Tibial artery (tissue), 4 donors: Measurements from ENCODE around the gene CUZD1.

Experiments used
- DNase-seq, 2 donors: peaks; one replicate each; pipeline ENCODE4 v3.0.0-alpha.2; 2019
- H3K27ac ChIP-seq, 2 donors: fragments of 200-600 bp; sonication (generic) in 1 of 2; 1 replicate in 1 of 2; 2 replicates in 1 of 2; pipeline ENCODE4 v1.5.1; 2018 to 2019; ENCODE audit warnings: mild to moderate bottlenecking in 1 of 2
- H3K27me3 ChIP-seq, 2 donors: fragments of 200-600 bp; sonication (generic) in 1 of 2; one replicate each; pipeline versions ENCODE4 v1.5.1 to v1.6.0; 2016 to 2019
- H3K36me3 ChIP-seq, 3 donors: fragments of 200-600 bp; sonication (generic) in 2 of 3; one replicate each; pipeline ENCODE4 v1.5.1; 2016 to 2019; ENCODE audit warnings: mild to moderate bottlenecking in 2 of 3
- H3K4me1 ChIP-seq, 4 donors: fragments of 200-600 bp; sonication (generic) in 2 of 4; 1 replicate in 3 of 4; 2 replicates in 1 of 4; pipeline ENCODE4 v1.5.1; 2016 to 2019
- H3K4me3 ChIP-seq, 2 donors: fragments of 200-600 bp; sonication (generic) in 1 of 2; 1 replicate in 1 of 2; 2 replicates in 1 of 2; pipeline ENCODE4 v1.5.1; 2018 to 2019; ENCODE audit warnings: mild to moderate bottlenecking in 2 of 2
- H3K9me3 ChIP-seq, 3 donors: fragments of 200-600 bp; sonication (generic) in 1 of 3; one replicate each; pipeline ENCODE4 v1.5.1; 2016 to 2019
- CTCF ChIP-seq, 2 experiments: fragments of 200-600 bp in 1 of 2; fragments of 450-650 bp in 1 of 2; IDR thresholded peaks; one replicate each; pipeline ENCODE4 v1.5.1; 2017 to 2019; ENCODE audit warnings: antibody characterized with exemption in 2 of 2, mild to moderate bottlenecking in 1 of 2, moderate library complexity in 1 of 2
- intact Hi-C: fragments of 100-400 bp; cut with DNase I; formaldehyde crosslinking; loops from one replicate; pipeline ENCODE4 v1.15.0; 2023; ENCODE audit warnings: low total_unique reads

Gene CUZD1

GRCh38 chr10:122821808-122822207 is 23.8 kb downstream of the CUZD1 start:
- peaks cover 0 to 11% of the 10 kb centered on the region in 2 donors for H3K27me3 ChIP-seq
- no peak for DNase-seq
- TF ChIP-seq CTCF (IDR thresholded peaks at IDR 0.05), result no peak
- H3K36me3 ChIP-seq, result no peaks in the 10 kb centered on the region
- no peak overlapping the region for H3K4me3 ChIP-seq
- H3K27ac ChIP-seq, result no peak overlapping the region
- no peaks in the 10 kb centered on the region for H3K9me3 ChIP-seq
- intact Hi-C loops, result no loop called here
- no peaks in the 10 kb centered on the region for H3K4me1 ChIP-seq

GRCh38 chr10:122815458-122815857 is 30.2 kb downstream of the CUZD1 start:
- H3K9me3 ChIP-seq, result no peaks in the 10 kb centered on the region
- H3K4me3 ChIP-seq, result no peak overlapping the region
- intact Hi-C loops, result no loop called here
- no peak for DNase-seq
- H3K27ac ChIP-seq, result no peak overlapping the region
- H3K4me1 ChIP-seq, result no peaks in the 10 kb centered on the region
- no peak for TF ChIP-seq CTCF (IDR thresholded peaks at IDR 0.05)
- peaks cover 0 to 11% of the 10 kb centered on the region in 2 donors for H3K27me3 ChIP-seq
- H3K36me3 ChIP-seq, result no peaks in the 10 kb centered on the region

- intact Hi-C loops, result no loop called here
- no peak overlapping the region for H3K27ac ChIP-seq
- H3K4me1 ChIP-seq, result no peaks in the 10 kb centered on the region
- TF ChIP-seq CTCF (IDR thresholded peaks at IDR 0.05), result no peak
- no peak overlapping the region for H3K4me3 ChIP-seq
- no peak for DNase-seq
- no peaks in the 10 kb centered on the region for H3K9me3 ChIP-seq
- H3K36me3 ChIP-seq, result no peaks in the 10 kb centered on the region
- H3K27me3 ChIP-seq, result peaks cover 0 to 5% of the 10 kb centered on the region in 2 donors
These were observed 31.2 kb downstream of the CUZD1 start for GRCh38 chr10:122814493-122814892.

GRCh38 chr10:122812751-122813150 is 32.9 kb downstream of the CUZD1 start:
- Histone ChIP-seq H3K4me3 (no peak overlapping the region), H3K36me3 (no peaks in the 10 kb centered on the region), H3K27me3 (no peaks in the 10 kb centered on the region), H3K9me3 (no peaks in the 10 kb centered on the region), H3K27ac (no peak overlapping the region), H3K4me1 (no peaks in the 10 kb centered on the region)
- no peak for DNase-seq
- no peak for TF ChIP-seq CTCF (IDR thresholded peaks at IDR 0.05)
- intact Hi-C loops, result no loop called here

- intact Hi-C loops, result no loop called here
- TF ChIP-seq CTCF (IDR thresholded peaks at IDR 0.05), result no peak
- Histone ChIP-seq H3K27me3 (no peaks in the 10 kb centered on the region), H3K4me3 (no peak overlapping the region), H3K4me1 (no peaks in the 10 kb centered on the region), H3K36me3 (no peaks in the 10 kb centered on the region), H3K27ac (no peak overlapping the region), H3K9me3 (no peaks in the 10 kb centered on the region)
- DNase-seq, result no peak
These were observed 43.4 kb downstream of the CUZD1 start for GRCh38 chr10:122802282-122802681.

- no peak overlapping the region for H3K4me3 ChIP-seq
- no peak for TF ChIP-seq CTCF (IDR thresholded peaks at IDR 0.05)
- intact Hi-C loops, result no loop called here
- H3K27ac ChIP-seq, result no peak overlapping the region
- no peaks in the 10 kb centered on the region for H3K4me1 ChIP-seq
- H3K27me3 ChIP-seq, result no peaks in the 10 kb centered on the region
- no peaks in the 10 kb centered on the region for H3K36me3 ChIP-seq
- DNase-seq, result no peak
- H3K9me3 ChIP-seq, result no peaks in the 10 kb centered on the region
These were observed 46.9 kb downstream of the CUZD1 start for GRCh38 chr10:122798704-122799231.
